ENCODE data around the gene CFAP57.

GRCh38 chr1:43197343-43198127 lies 25.4 kb downstream of the CFAP57 start:
- TF ChIP-seq CTCF (IDR thresholded peaks at IDR 0.05) = no peak
- TF ChIP-seq POLR2A (IDR thresholded peaks at IDR 0.05) = no peak

All from ovary (tissue), 3 donors.